Heart left ventricle (tissue), 13 donors: ENCODE results near the gene EPOP.

Source experiments
- POLR2A ChIP-seq, 2 donors: fragments of 450-650 bp; IDR thresholded peaks; one replicate each; pipeline ENCODE4 v1.6.1; 2017; ENCODE audit warnings: antibody characterized with exemption in 2 of 2, mild to moderate bottlenecking in 2 of 2, moderate library complexity in 2 of 2
- TF ChIP-seq, protein P1 (sequence below), 12 donors: fragments of 200-600 bp; sonication (generic) in 4 of 12; IDR thresholded peaks; one replicate each; pipeline versions ENCODE4 v1.5.0 to v1.8.0; 2018 to 2022; ENCODE audit warnings: antibody characterized with exemption in 12 of 12, mild to moderate bottlenecking in 5 of 12
- donor health status: ischemic (EF 13 %, LVEDD 7.1; RV severe dilation, severe dysfunction).
- donor health status: DM: no; HTN: yes; CAD: no.
- donor health status: DM: no; HTN: no; CAD: no.
- donor health status: ischemic (EF 25% LVEDD 6.9; RV normal size, moderate dysfunction).
- donor health status: ischemic (EF 25% LVEDD 5.7; RV mildly dilated, moderate dysfunction).
- donor health status: ischemic (EF 35%, LVEDD 5.7; RV mildly dilated, moderate dysfunction).
- donor health status: nonischemic (EF 11% LVEDD 7.7; RV severe dilation, severe dysfunction).
- donor health status: DM: yes; HTN: yes; CAD: no.
- donor health status: PGD.
- donor health status: ischemic (EF 29% LVEDD 5.4; RV normal size, mild dysfunction).
- donor health status: nonischemic (EF 23%, LVEDD 6.1; RV moderate dilation, normal function).

- TF ChIP-seq POLR2A (IDR thresholded peaks at IDR 0.05) = no peak
- TF ChIP-seq, protein P1, sequence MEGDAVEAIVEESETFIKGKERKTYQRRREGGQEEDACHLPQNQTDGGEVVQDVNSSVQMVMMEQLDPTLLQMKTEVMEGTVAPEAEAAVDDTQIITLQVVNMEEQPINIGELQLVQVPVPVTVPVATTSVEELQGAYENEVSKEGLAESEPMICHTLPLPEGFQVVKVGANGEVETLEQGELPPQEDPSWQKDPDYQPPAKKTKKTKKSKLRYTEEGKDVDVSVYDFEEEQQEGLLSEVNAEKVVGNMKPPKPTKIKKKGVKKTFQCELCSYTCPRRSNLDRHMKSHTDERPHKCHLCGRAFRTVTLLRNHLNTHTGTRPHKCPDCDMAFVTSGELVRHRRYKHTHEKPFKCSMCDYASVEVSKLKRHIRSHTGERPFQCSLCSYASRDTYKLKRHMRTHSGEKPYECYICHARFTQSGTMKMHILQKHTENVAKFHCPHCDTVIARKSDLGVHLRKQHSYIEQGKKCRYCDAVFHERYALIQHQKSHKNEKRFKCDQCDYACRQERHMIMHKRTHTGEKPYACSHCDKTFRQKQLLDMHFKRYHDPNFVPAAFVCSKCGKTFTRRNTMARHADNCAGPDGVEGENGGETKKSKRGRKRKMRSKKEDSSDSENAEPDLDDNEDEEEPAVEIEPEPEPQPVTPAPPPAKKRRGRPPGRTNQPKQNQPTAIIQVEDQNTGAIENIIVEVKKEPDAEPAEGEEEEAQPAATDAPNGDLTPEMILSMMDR (IDR thresholded peaks at IDR 0.05) = no peak
These were observed 3.1 kb upstream of the EPOP start for GRCh38 chr17:38677819-38678218.
